ENCODE data around the gene CST11.
"Not testable (repeated sequence)": the region's sequence is repeated elsewhere in the genome, so short reads cannot be mapped to it uniquely, and the experiment has no call there.

CST11 gene, protein sequence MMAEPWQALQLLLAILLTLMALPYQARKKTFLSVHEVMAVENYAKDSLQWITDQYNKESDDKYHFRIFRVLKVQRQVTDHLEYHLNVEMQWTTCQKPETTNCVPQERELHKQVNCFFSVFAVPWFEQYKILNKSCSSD

DNA sequence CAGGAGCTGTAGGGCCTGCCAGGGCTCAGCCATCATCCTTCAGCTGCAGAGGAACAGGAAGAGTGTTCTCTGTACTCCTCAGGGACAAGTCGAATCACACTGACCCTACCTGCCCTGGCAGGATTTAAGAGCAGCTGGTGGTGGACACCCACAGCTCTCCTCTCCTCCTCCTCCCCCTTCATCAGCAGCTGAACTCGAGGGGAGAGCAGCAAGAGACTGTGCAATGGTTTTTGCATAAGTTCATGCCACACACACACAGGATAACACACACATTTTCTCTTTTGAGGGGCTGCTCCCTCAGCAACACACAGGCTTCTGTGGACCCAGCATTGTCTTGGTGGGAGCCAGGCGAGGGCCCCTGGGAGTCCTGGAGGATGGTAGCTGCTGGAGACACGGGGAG, at the start of gene CST11:
CST11 (minus strand) TSS at position 101 of the 400 bp plus-strand sequence; CDS start at position 36, 65 bp downstream.
- DNase-seq, result no peak

DNA sequence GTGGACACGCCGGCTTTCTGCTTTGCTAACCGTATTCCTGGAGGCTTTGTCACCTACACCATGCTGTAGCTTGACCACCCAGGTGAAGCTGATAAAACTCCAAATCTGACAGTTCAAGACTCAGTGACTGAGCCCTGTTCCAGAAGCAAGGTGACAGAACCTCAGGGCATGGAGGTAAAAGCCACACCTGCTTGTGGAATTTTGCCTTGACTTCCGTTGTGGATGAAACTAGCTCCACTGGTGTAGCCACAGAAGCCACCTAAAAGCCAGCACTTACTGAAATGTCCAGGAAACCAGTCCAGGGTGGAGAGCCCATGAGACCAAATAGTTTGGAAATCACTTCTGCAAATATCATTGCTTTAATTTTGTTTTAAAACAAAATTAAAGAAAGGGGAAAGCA, 49.2 kb upstream of the CST11 start:
- DNase-seq, result no peak

DNA sequence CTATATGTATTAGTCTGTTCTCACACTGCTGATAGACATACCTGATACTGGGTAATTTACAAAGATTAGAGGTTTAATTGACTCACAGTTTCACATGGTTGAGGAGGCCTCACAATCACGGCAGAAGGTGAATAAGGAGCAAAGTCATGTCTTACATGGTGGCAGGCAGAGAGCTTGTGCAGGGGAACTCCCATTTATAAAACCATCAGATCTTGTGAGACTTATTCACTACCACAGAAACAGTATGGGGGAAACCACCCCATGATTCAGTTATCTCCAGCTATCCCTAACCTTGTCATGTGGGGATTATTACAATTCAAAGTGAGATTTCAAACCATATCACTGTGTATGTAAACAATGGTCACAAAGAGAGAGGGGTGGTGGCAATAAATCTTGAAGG, 44.9 kb upstream of the CST11 start:
- DNase-seq, result no peak

DNA sequence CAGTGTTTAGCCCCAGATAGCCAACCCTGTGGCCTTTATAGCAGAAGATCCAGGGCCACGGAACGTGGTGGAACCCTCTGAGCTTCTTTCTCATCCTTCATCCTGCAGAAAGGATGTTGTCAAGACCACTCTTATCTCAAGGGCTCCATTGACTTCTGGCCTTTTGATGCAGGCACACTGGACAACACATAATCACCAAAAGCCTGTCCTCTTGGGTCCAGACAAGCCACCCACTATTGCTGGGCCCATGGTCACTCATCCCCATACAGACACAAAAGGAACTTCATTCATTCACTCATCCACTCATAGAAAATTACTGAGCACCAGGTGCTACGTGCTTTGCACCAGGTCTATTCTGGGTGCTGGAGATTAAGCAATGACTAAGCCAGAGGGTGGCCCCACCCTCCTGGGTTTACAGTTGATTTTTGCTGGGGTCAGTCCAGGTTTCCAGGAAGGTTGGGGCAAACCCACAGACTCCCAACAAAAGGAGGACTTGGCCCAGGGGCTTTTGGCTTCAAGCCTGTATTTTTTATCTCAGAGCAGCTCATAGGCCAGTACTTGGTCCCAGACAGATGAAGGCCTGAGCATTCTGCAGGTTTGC, 40.6 kb upstream of the CST11 start:
- DNase-seq, result no peak

DNA sequence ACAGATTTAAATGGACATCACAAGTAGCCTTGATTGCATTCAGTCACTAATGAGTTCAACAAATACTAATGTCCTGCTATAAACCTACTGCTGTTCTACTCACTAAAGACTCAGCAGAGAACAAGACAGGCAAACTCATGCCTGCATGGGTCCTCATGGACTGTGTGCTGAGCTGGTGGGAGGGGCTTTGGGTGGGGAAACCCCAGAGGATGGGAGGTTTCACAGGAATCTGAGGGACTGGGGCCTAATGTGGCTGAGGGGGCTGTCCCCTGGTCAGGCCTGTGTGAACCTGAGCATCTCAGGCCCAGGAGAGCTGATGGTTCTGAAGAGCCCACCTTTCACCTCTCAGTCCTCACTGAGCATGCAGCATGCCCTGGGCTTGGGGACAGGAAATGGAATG, 39.6 kb upstream of the CST11 start:
- DNase-seq, result no peak

DNA sequence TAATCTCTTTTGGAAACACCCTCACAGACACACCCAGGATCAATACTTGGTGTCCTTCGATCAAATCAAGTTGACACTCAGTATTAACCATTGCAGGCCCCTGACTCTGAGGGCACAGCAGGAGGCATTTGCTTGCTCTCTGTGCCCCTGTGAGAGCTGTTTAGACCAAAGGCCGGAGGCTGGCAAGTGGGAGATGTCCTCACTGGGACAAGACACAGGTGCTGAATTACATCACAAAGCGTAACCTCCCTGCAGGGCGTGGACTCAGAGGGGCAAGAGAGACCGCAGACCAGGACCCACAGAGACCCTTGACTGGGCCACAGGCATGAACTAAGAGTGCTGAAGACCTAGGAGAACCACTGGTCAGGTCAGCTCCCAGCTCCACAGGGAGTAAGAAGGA, 38.1 kb upstream of the CST11 start, which contains the start of gene CST8:
CST8 (plus strand) TSS at position 301 of the 400 bp plus-strand sequence. CDS start 551 bp downstream, outside the sequence.
- DNase-seq, result no peak

- DNase-seq, result no peak
Observed at GRCh38 chr20:23488996-23489395, 36.3 kb upstream of the CST11 start.

DNA sequence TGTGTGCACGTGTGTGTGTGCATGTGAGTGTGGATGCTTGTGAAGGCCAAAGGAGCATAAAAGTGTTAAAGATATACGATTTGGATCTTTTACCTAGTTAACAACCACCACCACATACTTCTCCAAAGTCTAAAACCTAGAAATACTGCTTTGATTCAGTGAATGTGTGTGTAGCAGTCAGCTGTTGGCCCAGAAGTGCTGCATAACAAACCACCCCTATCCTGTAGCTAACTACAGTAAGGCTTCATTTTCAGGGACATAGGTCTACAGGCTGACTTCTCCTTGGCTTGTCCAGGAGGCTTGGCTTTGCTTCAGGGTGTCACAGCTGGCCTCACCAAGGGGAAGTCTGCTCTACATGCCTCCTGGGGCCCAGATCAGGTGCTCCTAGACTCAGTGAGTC, 35.8 kb upstream of the CST11 start:
- DNase-seq, result no peak

DNA sequence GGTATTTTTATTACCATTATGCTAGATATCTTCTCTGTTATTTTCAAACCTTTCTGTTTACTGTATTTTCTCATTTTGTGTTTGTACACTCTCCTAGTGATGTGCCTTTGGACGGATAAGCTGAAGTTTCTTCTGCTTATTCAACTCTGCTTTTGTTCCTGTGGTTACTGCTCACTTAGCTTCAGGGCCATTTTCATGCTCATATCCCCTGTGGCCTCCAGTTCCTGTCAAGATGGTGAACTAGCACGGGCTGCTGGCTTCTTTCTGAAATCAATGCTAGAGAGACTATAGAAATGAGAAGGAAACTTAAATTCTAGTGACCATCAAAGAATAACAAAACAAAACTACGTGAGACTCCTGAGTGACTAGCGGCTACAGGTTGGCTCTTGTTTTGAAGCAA, 31.4 kb upstream of the CST11 start:
- DNase-seq, result no peak

DNA sequence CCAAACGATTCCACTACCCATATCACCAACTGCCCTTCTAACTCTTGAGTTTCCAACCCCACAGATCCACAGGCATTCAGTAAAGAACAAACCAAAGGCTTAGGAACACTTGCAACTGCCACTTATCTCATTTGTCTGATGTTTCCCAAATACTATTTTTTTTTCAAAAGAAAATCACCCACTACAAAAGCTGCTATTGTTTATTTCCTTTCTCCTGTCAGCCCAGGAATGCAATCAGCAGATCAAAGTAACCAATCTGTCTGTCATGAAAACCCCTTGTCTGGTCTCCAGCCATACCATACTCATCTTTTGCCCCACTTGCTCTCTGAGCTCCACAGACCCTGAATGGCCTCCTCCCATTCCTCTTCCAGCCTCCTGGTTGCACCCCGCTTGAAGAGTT, 29.5 kb upstream of the CST11 start:
- DNase-seq, result no peak

DNA sequence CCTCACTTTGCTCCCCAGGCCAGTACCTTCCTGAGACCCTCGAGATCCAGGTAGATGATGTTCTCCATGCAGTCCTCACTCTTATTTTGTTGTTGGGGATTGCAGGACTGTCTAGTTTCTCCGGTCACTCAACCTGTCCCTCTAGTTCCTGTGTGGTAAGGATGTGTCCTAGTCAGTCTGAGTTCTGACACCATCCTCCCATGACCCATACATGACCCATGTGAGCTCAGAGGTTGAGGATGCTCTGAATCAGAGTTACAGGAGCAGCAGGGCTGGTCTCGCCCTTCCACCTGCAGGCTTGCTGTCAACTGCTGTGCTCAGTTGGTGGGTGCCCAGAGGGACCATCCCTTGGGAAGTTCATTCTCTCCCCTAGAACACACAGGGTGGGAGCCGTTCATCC, 26.4 kb upstream of the CST11 start:
- no peak for DNase-seq

DNA sequence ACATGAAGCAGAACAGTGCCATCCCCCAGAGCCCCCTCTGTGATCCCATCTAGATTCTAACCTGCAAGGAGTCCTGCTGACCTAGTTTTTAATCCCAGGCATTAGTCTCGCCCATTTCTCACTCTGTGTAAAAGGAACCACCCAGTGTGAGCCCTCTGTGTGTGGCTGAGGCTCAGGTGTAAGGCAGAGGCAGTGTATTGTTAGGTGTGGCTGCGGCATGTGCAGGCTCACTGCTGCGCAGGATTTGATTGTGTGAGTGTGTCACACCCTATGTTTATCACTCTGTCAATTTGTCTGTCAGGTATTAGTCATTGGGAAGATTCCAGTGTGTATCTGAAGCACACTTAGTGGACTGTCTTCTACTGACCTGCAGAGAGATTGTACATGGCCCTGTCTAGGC, 24.5 kb upstream of the CST11 start:
- no peak for DNase-seq

DNA sequence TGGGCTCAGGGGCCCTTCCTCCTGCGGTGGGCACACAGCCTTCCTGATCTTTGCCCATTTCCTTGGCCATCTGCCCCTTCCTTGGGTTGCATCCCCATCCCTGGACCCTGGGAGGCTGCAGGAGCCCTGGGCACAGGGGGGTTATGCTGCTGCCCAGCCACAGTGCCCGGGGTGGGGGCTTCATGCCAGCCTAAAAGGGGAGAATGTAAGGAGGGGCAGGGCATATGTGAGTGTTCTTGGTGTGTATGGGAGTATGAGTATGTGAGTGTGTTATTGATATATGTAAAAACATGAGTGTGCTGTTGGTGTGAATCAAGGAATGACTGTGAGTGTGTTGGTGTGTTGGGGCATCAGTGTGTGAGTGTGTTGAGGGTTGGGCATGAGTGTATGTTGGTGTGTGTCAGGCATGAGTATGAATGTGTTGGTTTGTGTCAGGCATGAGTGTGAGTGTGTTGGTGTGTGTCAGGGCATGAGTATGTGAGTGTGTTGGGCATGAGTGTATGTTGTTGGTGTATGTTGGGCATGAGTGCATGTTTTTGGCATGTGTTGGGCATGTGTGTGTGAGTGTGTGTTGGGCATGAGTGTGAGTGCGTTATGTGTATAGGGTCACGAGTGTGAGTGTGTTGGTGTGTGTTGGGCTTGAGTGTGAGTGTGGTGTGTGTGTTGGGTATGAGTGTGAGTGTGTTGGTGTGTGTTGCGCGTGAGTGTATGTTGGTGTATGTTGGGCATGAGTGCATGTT, 23.5 kb upstream of the CST11 start:
- no peak for DNase-seq

DNA sequence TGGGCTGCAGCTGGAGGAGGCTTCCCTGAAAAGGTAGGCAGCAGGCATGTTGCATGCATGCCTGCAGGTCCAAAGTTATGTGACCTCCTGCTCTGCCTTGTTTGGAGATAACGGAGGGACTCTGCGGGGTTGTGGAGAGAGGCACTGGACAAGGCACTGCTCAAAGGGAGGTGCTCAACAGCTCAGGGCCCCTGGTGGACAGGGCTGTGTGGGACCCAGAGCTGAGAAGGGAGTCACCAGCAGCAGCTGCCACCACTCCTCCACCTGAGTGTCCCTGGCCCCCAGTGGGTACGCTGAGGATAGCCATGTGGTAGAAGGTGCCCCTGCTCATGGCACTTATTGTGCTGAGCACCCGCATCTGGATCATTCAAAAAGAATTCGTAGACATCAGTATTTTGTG, 22.7 kb upstream of the CST11 start:
- no peak for DNase-seq

DNA sequence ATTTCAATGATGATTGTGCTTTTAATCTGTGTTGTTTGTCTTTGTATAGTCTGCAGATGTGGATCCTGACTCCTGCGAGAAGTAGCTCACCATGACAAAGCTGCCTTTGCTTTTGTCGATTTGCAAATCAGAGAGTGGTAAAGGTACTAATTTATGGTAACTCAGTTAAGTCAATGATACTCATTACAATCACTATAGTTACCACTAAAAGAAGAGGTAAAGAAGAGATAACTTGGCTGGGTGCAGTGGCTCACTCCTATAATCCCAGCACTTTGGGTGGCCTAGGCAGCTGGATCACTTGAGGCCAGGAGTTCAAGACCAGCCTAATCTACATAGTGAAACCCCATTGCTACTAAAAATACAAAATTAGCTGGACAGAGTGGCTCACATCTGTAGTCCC, 20.6 kb upstream of the CST11 start:
- not testable (repeated sequence) for DNase-seq

- not testable (repeated sequence) for DNase-seq
Observed at GRCh38 chr20:23472306-23472705, 19.6 kb upstream of the CST11 start.

DNA sequence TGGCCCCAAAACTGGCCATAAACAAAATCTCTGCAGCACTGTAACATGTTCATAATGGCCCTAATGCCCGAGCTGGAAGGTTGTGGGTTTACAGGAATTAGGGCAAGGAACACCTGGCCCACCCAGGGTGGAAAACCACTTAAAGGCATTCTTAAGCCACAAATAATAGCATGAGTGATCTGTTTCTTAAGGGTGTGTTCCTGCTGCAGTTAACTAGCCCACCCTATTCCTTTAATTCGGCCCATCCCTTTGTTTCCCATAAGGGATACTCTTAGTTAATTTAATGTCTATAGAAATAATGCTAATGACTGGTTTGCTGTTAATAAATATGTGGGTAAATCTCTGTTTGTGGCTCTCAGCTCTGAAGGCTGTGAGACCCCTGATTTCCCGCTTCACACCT, 14.3 kb upstream of the CST11 start:
- not testable (repeated sequence) for DNase-seq

- no peak for DNase-seq
Observed at GRCh38 chr20:23461180-23461579, 8.5 kb upstream of the CST11 start.

- DNase-seq, result no peak
Observed at GRCh38 chr20:23459461-23460150, 6.9 kb upstream of the CST11 start.

GRCh38 chr20:23456873-23457272, 4.2 kb upstream of the CST11 start:
- no peak for DNase-seq

DNA sequence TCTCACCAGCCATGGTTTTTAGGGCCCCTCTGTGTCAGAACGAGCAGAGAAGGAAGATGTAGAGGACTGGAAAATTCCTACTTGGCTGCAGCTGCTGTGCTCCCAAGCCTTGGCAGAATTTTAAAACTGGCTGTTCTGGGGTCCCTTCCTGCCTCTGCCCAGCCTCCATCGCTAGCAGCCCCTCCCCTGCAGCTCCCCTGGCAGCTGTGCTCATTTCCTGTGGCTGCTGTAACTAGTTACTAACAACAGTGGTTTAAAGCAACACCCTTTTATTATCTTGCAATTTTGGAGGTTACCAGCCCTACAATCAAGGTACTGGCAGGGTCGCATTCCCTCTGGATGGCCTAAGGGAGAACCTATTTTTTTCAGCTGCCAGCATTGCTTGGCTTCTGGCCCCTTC, 3.7 kb upstream of the CST11 start:
- no peak for DNase-seq

DNA sequence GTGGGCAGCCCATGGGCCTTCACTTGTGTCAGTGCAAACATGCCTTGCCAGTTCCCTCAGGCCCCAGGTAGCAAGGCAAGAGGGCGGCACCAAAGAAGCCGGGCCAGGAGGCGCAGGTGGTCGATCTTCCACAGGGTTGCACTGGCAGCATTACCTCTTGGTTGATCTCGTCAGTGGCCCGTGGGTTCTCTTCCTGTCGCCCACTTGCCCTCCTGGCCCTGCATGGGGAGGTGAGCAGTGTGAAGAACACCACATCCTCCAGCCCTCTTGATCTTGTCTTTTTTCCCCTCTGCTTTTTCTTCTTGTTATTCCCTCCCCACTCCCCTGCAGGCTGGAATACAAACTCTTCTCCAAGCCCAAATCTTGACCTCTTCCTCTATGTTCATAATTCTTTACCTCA, 3.0 kb upstream of the CST11 start:
- no peak for DNase-seq

DNA sequence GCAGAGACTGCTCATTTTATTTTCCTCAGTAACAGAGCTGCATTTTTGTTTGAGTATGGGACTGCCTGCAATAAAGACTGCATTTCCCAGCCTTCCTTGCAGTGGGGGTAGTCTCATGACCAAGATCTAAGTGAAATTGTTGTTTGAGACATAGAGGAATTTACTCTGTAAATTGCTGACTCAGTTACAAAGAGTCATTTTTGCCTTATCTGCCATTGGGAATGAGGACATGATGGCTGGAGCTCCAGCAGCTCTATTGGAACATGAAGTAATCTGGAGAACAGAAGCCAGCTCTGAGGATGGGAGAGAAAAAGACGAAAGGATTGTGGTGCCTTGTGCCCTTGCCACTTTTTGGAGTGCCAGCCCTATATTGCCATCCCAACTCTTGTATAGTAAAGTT, 2.1 kb upstream of the CST11 start:
- no peak for DNase-seq

Data from CD4-positive, alpha-beta T cell treated with Interleukin-17A for 4 hours (primary cell).